ENCODE data around the gene BUD13.

DNA sequence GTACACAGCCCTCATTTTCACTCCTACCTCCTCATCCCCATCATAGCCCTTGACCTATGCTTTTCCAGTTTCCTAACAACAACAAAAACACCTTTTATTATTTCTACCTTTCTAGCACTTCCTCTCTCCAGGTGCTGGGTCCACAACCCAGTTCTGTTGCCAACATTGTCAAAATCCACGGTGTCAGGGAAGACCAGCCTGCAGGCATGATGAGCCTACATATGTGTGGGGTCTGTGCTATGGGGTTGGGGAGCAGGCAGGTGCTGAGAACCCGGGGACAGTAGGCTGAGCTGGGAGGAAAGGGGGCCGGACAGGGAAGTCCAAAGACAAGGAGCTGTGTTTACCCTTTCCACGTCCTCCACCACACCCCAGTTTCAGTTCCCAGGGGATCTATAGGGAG is 15.7 kb upstream of the BUD13 start:
- TF ChIP-seq, protein P1, sequence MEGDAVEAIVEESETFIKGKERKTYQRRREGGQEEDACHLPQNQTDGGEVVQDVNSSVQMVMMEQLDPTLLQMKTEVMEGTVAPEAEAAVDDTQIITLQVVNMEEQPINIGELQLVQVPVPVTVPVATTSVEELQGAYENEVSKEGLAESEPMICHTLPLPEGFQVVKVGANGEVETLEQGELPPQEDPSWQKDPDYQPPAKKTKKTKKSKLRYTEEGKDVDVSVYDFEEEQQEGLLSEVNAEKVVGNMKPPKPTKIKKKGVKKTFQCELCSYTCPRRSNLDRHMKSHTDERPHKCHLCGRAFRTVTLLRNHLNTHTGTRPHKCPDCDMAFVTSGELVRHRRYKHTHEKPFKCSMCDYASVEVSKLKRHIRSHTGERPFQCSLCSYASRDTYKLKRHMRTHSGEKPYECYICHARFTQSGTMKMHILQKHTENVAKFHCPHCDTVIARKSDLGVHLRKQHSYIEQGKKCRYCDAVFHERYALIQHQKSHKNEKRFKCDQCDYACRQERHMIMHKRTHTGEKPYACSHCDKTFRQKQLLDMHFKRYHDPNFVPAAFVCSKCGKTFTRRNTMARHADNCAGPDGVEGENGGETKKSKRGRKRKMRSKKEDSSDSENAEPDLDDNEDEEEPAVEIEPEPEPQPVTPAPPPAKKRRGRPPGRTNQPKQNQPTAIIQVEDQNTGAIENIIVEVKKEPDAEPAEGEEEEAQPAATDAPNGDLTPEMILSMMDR (IDR thresholded peaks at IDR 0.05): no peak
- TF ChIP-seq POLR2A (IDR thresholded peaks at IDR 0.05) (no peak), POLR2AphosphoS5 (IDR thresholded peaks at IDR 0.05; ENCODE audit: insufficient read depth in 1 of 2, low read depth in 1 of 2) (no peak)

All from vagina (tissue), 2 donors.